Chondrocyte (in vitro differentiated cells): Measurements from ENCODE around the gene ELF4. TPM values are rescaled to one million over a fixed set of nuclear protein-coding genes. Genes with fewer than 3 reads are reported as not detected.

Experiments
- DNase-seq: peaks from one replicate; pipeline ENCODE4 v3.0.0; 2021; ENCODE audit warnings: mixed read lengths, low spot score
- H3K27ac Mint-ChIP-seq: one replicate; pipeline ENCODE4 v1.8.0; 2021; ENCODE audit warnings: mild to moderate bottlenecking, moderate library complexity, mixed read lengths; ENCODE audit not compliant: unreplicated experiment
- H3K27me3 Mint-ChIP-seq: 2 replicates; pipeline ENCODE4 v1.8.0; 2021; ENCODE audit warnings: low read depth, mixed read lengths
- H3K36me3 Mint-ChIP-seq: 2 replicates; pipeline ENCODE4 v1.8.0; 2021; ENCODE audit warnings: low read depth, mixed read lengths
- H3K4me1 Mint-ChIP-seq: 2 replicates; pipeline ENCODE4 v1.8.0; 2021; ENCODE audit warnings: low read depth, mild to moderate bottlenecking, mixed read lengths
- H3K4me3 Mint-ChIP-seq: one replicate; pipeline ENCODE4 v1.8.0; 2021; ENCODE audit warnings: mild to moderate bottlenecking, moderate library complexity, mixed read lengths; ENCODE audit not compliant: unreplicated experiment
- H3K9me3 Mint-ChIP-seq: 2 replicates; pipeline ENCODE4 v1.8.0; 2021; ENCODE audit warnings: low read depth, mixed read lengths
- CTCF ChIP-seq: fragments of 200-600 bp; sonication (generic); IDR thresholded peaks from 2 replicates; pipeline ENCODE4 v1.5.0; 2021; ENCODE audit warnings: antibody characterized with exemption, mild to moderate bottlenecking, moderate library complexity
- total RNA-seq: library from RNA; stranded (reverse); gene quantifications from 3 replicates; pipeline ENCODE4 v1.2.1, GENCODE V29; 2021

The ELF4 gene
- total RNA-seq, 1 donor from 2014 or later, result 25.7 TPM

GRCh38 chrX:130053236-130053635 is 57.1 kb downstream of the ELF4 start:
- no peak for DNase-seq
- Mint-ChIP-seq H3K27ac (no peak overlapping the region), H3K27me3 (no peaks in the 10 kb centered on the region), H3K36me3 (peaks cover 5% of the 10 kb centered on the region), H3K4me3 (no peak overlapping the region), H3K9me3 (peaks cover 3% of the 10 kb centered on the region), H3K4me1 (peaks cover 22% of the 10 kb centered on the region)
- no peak for TF ChIP-seq CTCF

DNA sequence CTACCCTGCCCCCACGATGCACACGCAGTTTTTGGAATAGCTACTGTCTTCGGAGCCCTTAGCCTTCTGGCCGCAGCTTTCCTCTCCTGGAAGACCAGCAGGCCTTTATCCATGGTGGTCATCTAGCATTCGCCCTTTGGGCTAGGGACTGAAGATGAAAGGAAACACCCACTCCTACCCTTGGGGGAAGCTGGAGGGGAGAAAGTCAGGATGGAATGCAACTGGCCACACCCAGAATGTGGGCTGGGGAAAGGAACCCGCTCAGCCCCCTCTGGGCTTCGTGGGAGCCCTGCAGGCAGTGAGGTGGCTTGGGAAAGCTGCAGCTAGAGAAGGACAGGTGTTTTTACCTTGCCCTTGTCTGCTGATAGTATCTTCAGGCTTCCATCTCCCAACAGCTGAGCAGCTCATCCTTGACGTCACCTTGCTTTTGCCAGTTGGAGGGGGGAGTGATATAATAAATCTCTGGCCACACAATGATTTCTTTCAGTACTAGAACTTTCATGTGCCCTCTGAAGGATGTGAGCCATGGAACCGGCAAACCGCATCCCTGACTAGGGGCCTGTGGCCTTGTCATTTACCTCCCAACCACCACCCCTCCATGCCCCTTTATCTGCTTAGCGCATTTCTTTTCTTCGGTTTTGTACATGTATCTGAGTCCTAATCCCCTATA is 59.0 kb downstream of the ELF4 start:
- Mint-ChIP-seq H3K4me3 (no peak overlapping the region), H3K4me1 (peaks cover 22% of the 10 kb centered on the region), H3K9me3 (peaks cover 6% of the 10 kb centered on the region), H3K27ac (no peak overlapping the region), H3K27me3 (no peaks in the 10 kb centered on the region), H3K36me3 (peaks cover 8% of the 10 kb centered on the region)
- DNase-seq, result no peak
- TF ChIP-seq CTCF, result no peak

GRCh38 chrX:130049821-130050220 is 60.5 kb downstream of the ELF4 start:
- no peaks in the 10 kb centered on the region for H3K27me3 Mint-ChIP-seq
- peaks cover 6% of the 10 kb centered on the region for H3K9me3 Mint-ChIP-seq
- no peak overlapping the region for H3K27ac Mint-ChIP-seq
- TF ChIP-seq CTCF, result no peak
- peaks cover 15% of the 10 kb centered on the region for H3K4me1 Mint-ChIP-seq
- DNase-seq, result no peak
- no peak overlapping the region for H3K4me3 Mint-ChIP-seq
- peaks cover 9% of the 10 kb centered on the region for H3K36me3 Mint-ChIP-seq

DNA sequence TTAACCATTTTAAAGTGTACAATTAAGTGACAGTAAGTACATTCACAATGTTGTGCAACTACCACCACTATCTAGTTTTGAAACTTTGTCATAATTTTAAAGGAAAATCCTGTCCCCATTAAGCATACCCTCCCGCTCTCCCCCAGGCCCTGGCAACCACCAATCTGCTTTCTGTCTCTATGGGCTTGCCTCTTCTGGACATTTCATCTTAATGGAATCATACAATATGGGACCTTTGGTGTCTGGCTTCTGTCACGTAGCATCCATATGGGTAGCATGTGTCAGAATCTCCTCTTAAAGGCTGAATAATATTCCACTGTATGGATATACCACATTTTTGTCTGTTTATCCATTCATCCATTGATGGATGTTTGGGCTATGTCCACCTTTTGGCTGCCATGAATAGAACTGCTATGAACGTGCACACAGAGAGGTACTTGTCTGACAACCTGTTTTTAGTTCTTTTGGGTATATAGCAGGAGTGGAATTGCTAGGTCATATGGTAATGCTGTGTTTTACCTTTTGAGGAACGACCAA is 61.5 kb downstream of the ELF4 start:
- Mint-ChIP-seq H3K4me1 (peaks cover 4% of the 10 kb centered on the region), H3K36me3 (peaks cover 9% of the 10 kb centered on the region)

GRCh38 chrX:130047416-130047815 is 62.9 kb downstream of the ELF4 start:
- H3K36me3 Mint-ChIP-seq, result peaks cover 11% of the 10 kb centered on the region
- peaks cover 6% of the 10 kb centered on the region for H3K9me3 Mint-ChIP-seq
- no peak for TF ChIP-seq CTCF
- DNase-seq, result no peak
- no peaks in the 10 kb centered on the region for H3K4me1 Mint-ChIP-seq
- no peak overlapping the region for H3K4me3 Mint-ChIP-seq
- no peaks in the 10 kb centered on the region for H3K27me3 Mint-ChIP-seq
- H3K27ac Mint-ChIP-seq, result no peak overlapping the region

More for the DNA sequence above, 61.5 kb downstream of the ELF4 start:
- no peak for DNase-seq
- no peak for TF ChIP-seq CTCF
- Mint-ChIP-seq H3K4me3 (no peak overlapping the region), H3K27ac (no peak overlapping the region), H3K27me3 (no peaks in the 10 kb centered on the region), H3K9me3 (peaks cover 6% of the 10 kb centered on the region)
